ENCODE data around the gene IFRD1.

The IFRD1 gene

GRCh38 chr7:112521942-112522341 lies 71.7 kb downstream of the IFRD1 start:
- DNase-seq = no peak

GRCh38 chr7:112523871-112524270 lies 73.6 kb downstream of the IFRD1 start:
- DNase-seq = no peak
